Aorta (tissue), 5 donors: ENCODE data around the gene ADAMTS17. TPM values are rescaled to one million over a fixed set of nuclear protein-coding genes. Genes with fewer than 3 reads are reported as not detected.

Experiments used
- ATAC-seq: fragments of 200-7000 bp; cut with Tn5 transposase; one replicate; pipeline ENCODE4 v1.9.1; 2022; ENCODE audit warnings: moderate library complexity; ENCODE audit not compliant: low FRiP score
- DNase-seq, 2 donors: peaks; one replicate each; pipeline ENCODE4 v3.0.0-alpha.2; 2020
- H3K27ac ChIP-seq, 2 donors: one replicate each; pipeline ENCODE4 v1.5.1; 2013; ENCODE audit warnings: low read length in 2 of 2, mild to moderate bottlenecking in 2 of 2, moderate library complexity in 2 of 2, control low read depth in 1 of 2, inconsistent platforms in 1 of 2, low read depth in 1 of 2
- H3K27me3 ChIP-seq, 2 donors: one replicate each; pipeline ENCODE4 v1.6.1; 2013; ENCODE audit warnings: control low read depth in 1 of 2, low read length in 1 of 2, mild to moderate bottlenecking in 1 of 2, moderate library complexity in 1 of 2; ENCODE audit not compliant: insufficient read depth in 2 of 2, control insufficient read depth in 1 of 2
- H3K36me3 ChIP-seq, 2 donors: one replicate each; pipeline ENCODE4 v1.6.1; 2013; ENCODE audit warnings: control low read depth in 1 of 2, low read length in 1 of 2, mild to moderate bottlenecking in 1 of 2; ENCODE audit not compliant: insufficient read depth in 2 of 2, control insufficient read depth in 1 of 2
- H3K4me1 ChIP-seq, 2 donors: one replicate each; pipeline ENCODE4 v1.6.1; 2013; ENCODE audit warnings: low read length in 2 of 2, control low read depth in 1 of 2, mild to moderate bottlenecking in 1 of 2, moderate library complexity in 1 of 2; ENCODE audit not compliant: insufficient read depth in 2 of 2, control insufficient read depth in 1 of 2
- H3K4me3 ChIP-seq, 2 donors: one replicate each; pipeline ENCODE4 v1.5.1; 2013; ENCODE audit warnings: low read length in 2 of 2, control low read depth in 1 of 2, mild to moderate bottlenecking in 1 of 2
- H3K9me3 ChIP-seq: one replicate; pipeline ENCODE4 v1.6.1; 2013; ENCODE audit warnings: mild to moderate bottlenecking, low read length; ENCODE audit not compliant: control insufficient read depth
- WGBS, 2 donors: extraction: QIAGEN DNeasy Blood & Tissue Kit; methylation state at CpG; one replicate each; pipeline ENCODE4 v1.1.7; 2013; 5-methylcytosine and 5-hydroxymethylcytosine counted together
- intact Hi-C, 2 donors: fragments of 100-400 bp; cut with DNase I; formaldehyde crosslinking; loops; one replicate each; pipeline versions ENCODE4 v1.14.2 to v1.15.0; 2022
- polyA plus RNA-seq, 2 donors: library from polyadenylated mRNA; stranded (reverse); fragments of 200-250 nt; gene quantifications; one replicate each; pipeline ENCODE4 v1.2.3, GENCODE V29; 2013
- total RNA-seq, 2 donors: library from RNA; stranded (reverse); fragmentation: NEBNext Ultra II Directional; extraction: Animal tissue kit (Norgen Biotek cat#: 25700); gene quantifications; one replicate each; pipeline ENCODE4 v1.2.1, GENCODE V29; 2021
- donor health status: healthy with polysubstance abuse.
- donor health status: Bipolar disorder and iron deficiency.
- donor health status: DM: no; HTN: no; CAD: no.
- donor health status: DM: no; HTN: no; CAD: no.
- donor health status: DM: yes; HTN: yes; CAD: no.

Gene ADAMTS17
- total and polyA plus RNA-seq, 4 donors = 0.41 to 4.2 (median 1.8) TPM; not detected in 1

- WGBS, 2 donors = 96% methylated on average over 2 of the region's 2 CpGs
- ATAC-seq = no peak
- no peaks in the 10 kb centered on the region for H3K9me3 ChIP-seq
Measured at GRCh38 chr15:100055821-100056220, 286.0 kb downstream of the ADAMTS17 start.

GRCh38 chr15:100054539-100054938 is 287.2 kb downstream of the ADAMTS17 start:
- Histone ChIP-seq H3K4me1 (no peaks in the 10 kb centered on the region), H3K27ac (no peak overlapping the region), H3K36me3 (no peaks in the 10 kb centered on the region), H3K9me3 (no peaks in the 10 kb centered on the region), H3K4me3 (no peak overlapping the region), H3K27me3 (no peaks in the 10 kb centered on the region)
- intact Hi-C loops = no loop called here
- no peak for ATAC-seq
- 79 to 83% methylated on average over 7 of the region's 7 CpGs for WGBS, 2 donors
- no peak for DNase-seq

More at GRCh38 chr15:100055821-100056220, 286.0 kb downstream of the ADAMTS17 start:
- no peaks in the 10 kb centered on the region for H3K27me3 ChIP-seq
- peaks cover 0 to 3% of the 10 kb centered on the region in 2 donors for H3K4me1 ChIP-seq
- H3K4me3 ChIP-seq = no peak overlapping the region
- intact Hi-C loops = no loop called here
- H3K36me3 ChIP-seq = no peaks in the 10 kb centered on the region
- no peak overlapping the region for H3K27ac ChIP-seq
- no peak for DNase-seq

- Histone ChIP-seq H3K27ac (no peak overlapping the region), H3K4me3 (no peak overlapping the region), H3K27me3 (no peaks in the 10 kb centered on the region), H3K36me3 (no peaks in the 10 kb centered on the region), H3K4me1 (no peaks in the 10 kb centered on the region), H3K9me3 (no peaks in the 10 kb centered on the region)
- intact Hi-C loops = no loop called here
- no peak for DNase-seq
- ATAC-seq = no peak
- 58 to 61% methylated on average over 11 of the region's 11 CpGs for WGBS, 2 donors
Measured at GRCh38 chr15:100053474-100054121, 288.2 kb downstream of the ADAMTS17 start.

- DNase-seq (no peak), ATAC-seq (no peak)
- H3K27ac ChIP-seq = no peak overlapping the region
- no peaks in the 10 kb centered on the region for H3K27me3 ChIP-seq
- no peak overlapping the region for H3K4me3 ChIP-seq
- H3K36me3 ChIP-seq = no peaks in the 10 kb centered on the region
- no peaks in the 10 kb centered on the region for H3K4me1 ChIP-seq
- no peaks in the 10 kb centered on the region for H3K9me3 ChIP-seq
- intact Hi-C loops = no loop called here
- WGBS, 2 donors = 92 to 93% methylated on average over 19 of the region's 19 CpGs
Measured at GRCh38 chr15:100052716-100053473, 288.9 kb downstream of the ADAMTS17 start.

GRCh38 chr15:100050877-100051786 is 290.6 kb downstream of the ADAMTS17 start:
- Histone ChIP-seq H3K36me3 (no peaks in the 10 kb centered on the region), H3K27me3 (no peaks in the 10 kb centered on the region), H3K27ac (no peak overlapping the region), H3K9me3 (no peaks in the 10 kb centered on the region), H3K4me3 (no peak overlapping the region), H3K4me1 (no peaks in the 10 kb centered on the region)
- ATAC-seq = no peak
- DNase-seq = no peak
- intact Hi-C loops = no loop called here
- WGBS, 2 donors = 92 to 93% methylated on average over 19 of the region's 19 CpGs

GRCh38 chr15:100049936-100050876 is 291.6 kb downstream of the ADAMTS17 start:
- Histone ChIP-seq H3K27me3 (no peaks in the 10 kb centered on the region), H3K36me3 (no peaks in the 10 kb centered on the region), H3K27ac (no peak overlapping the region), H3K4me3 (no peak overlapping the region), H3K9me3 (no peaks in the 10 kb centered on the region), H3K4me1 (no peaks in the 10 kb centered on the region)
- WGBS, 2 donors = 91 to 93% methylated on average over 10 of the region's 10 CpGs
- ATAC-seq (no peak), DNase-seq (no peak)
- intact Hi-C loops = no loop called here

GRCh38 chr15:100049483-100049882 is 292.3 kb downstream of the ADAMTS17 start:
- no peak for ATAC-seq
- Histone ChIP-seq H3K4me1 (no peaks in the 10 kb centered on the region), H3K27ac (no peak overlapping the region), H3K27me3 (no peaks in the 10 kb centered on the region), H3K36me3 (no peaks in the 10 kb centered on the region), H3K9me3 (no peaks in the 10 kb centered on the region), H3K4me3 (no peak overlapping the region)
- no peak for DNase-seq
- WGBS, 2 donors = 96 to 97% methylated on average over 2 of the region's 2 CpGs
- intact Hi-C loops = no loop called here

- Histone ChIP-seq H3K9me3 (no peaks in the 10 kb centered on the region), H3K27me3 (no peaks in the 10 kb centered on the region), H3K36me3 (no peaks in the 10 kb centered on the region), H3K4me3 (no peak overlapping the region), H3K4me1 (no peaks in the 10 kb centered on the region), H3K27ac (no peak overlapping the region)
- intact Hi-C loops = no loop called here
- no peak for ATAC-seq
- 94 to 96% methylated on average over 11 of the region's 11 CpGs for WGBS, 2 donors
- DNase-seq = no peak
Measured at GRCh38 chr15:100048736-100049135, 293.0 kb downstream of the ADAMTS17 start.
